SJCRH30 (cell line): ENCODE results near the gene TDRD7. TPM values are rescaled to one million over a fixed set of nuclear protein-coding genes. Genes with fewer than 3 reads are reported as not detected.
A peak's percentile ranks its signal among the peaks of the same experiment; 100 is the strongest.

ENCODE experiments used
- DNase-seq, 2 experiments: peaks; one replicate each; pipeline ENCODE4 v3.0.0-alpha.2; 2015 to 2020
- H3K27ac ChIP-seq: fragments of 250-450 bp; sonication (Bioruptor Pico); 2 replicates; pipeline ENCODE4 v1.5.1; 2020; ENCODE audit warnings: mild to moderate bottlenecking, moderate library complexity
- H3K27me3 ChIP-seq: fragments of 250-450 bp; sonication (Bioruptor Pico); 2 replicates; pipeline ENCODE4 v1.5.1; 2020; ENCODE audit warnings: mild to moderate bottlenecking, moderate library complexity
- H3K36me3 ChIP-seq: fragments of 250-450 bp; sonication (Bioruptor Pico); 2 replicates; pipeline ENCODE4 v1.5.1; 2020; ENCODE audit warnings: mild to moderate bottlenecking, moderate library complexity
- H3K4me1 ChIP-seq: fragments of 250-450 bp; sonication (Bioruptor Pico); 2 replicates; pipeline ENCODE4 v1.5.1; 2020; ENCODE audit warnings: mild to moderate bottlenecking, moderate library complexity
- H3K4me3 ChIP-seq: fragments of 250-450 bp; sonication (Bioruptor Pico); 2 replicates; pipeline ENCODE4 v1.5.1; 2020; ENCODE audit warnings: mild to moderate bottlenecking, moderate library complexity
- H3K9me3 ChIP-seq: fragments of 250-450 bp; sonication (Bioruptor Pico); replicated peaks from 2 replicates; pipeline ENCODE4 v1.5.1; 2020; ENCODE audit warnings: mild to moderate bottlenecking, moderate library complexity
- total RNA-seq: library from RNA; depleted of rRNA; stranded (reverse); fragments of >200 nt; shearing (Covaris generic); gene quantifications from 2 replicates; pipeline ENCODE4 v1.2.3, GENCODE V29; 2014; rRNA removed

TDRD7 gene
- total RNA-seq, result 2.4 and 2.5 TPM in 2 replicates

- H3K27ac ChIP-seq, result no peak within 1 kb of the TSS
- H3K36me3 ChIP-seq, result no peaks in the 10 kb centered on the region
- H3K27me3 ChIP-seq, result no peaks in the 10 kb centered on the region; the same call in 1 of the 2 replicates
- H3K9me3 ChIP-seq, result peaks cover 6% of the 10 kb centered on the region; the same call in 1 of the 2 replicates
- peak within 1 kb of the TSS; percentile 70 for H3K4me3 ChIP-seq
- peak; percentile 55 to 78 for DNase-seq
- no peaks in the 10 kb centered on the region for H3K4me1 ChIP-seq
Measured at GRCh38 chr9:97411789-97412625, at the start of gene TDRD7. Gene TDRD7 (plus strand): TSS chr9:97412096. CDS start chr9:97428466, 16,370 bp downstream.

GRCh38 chr9:97362777-97363545, 48.9 kb upstream of the TDRD7 start:
- no peak overlapping the region for H3K4me3 ChIP-seq
- no peaks in the 10 kb centered on the region; the same call in 1 of the 2 replicates for H3K9me3 ChIP-seq
- no peak overlapping the region for H3K27ac ChIP-seq
- no peaks in the 10 kb centered on the region for H3K36me3 ChIP-seq
- H3K4me1 ChIP-seq, result no peaks in the 10 kb centered on the region
- no peaks in the 10 kb centered on the region for H3K27me3 ChIP-seq
- DNase-seq, result no peak

- Histone ChIP-seq H3K27ac (no peak overlapping the region), H3K27me3 (no peaks in the 10 kb centered on the region), H3K36me3 (no peaks in the 10 kb centered on the region), H3K4me1 (no peaks in the 10 kb centered on the region), H3K4me3 (no peak overlapping the region), H3K9me3 (peaks cover 2% of the 10 kb centered on the region; the same call in 1 of the 2 replicates)
- no peak for DNase-seq
Measured at GRCh38 chr9:97363661-97364299, 48.1 kb upstream of the TDRD7 start.

GRCh38 chr9:97364769-97365490, 47.0 kb upstream of the TDRD7 start:
- Histone ChIP-seq H3K4me1 (no peaks in the 10 kb centered on the region), H3K27ac (no peak overlapping the region), H3K4me3 (no peak overlapping the region), H3K36me3 (no peaks in the 10 kb centered on the region), H3K9me3 (peaks cover 2% of the 10 kb centered on the region; the same call in 1 of the 2 replicates), H3K27me3 (no peaks in the 10 kb centered on the region)
- DNase-seq, result no peak

GRCh38 chr9:97365634-97366033, 46.3 kb upstream of the TDRD7 start:
- Histone ChIP-seq H3K27ac (no peak overlapping the region), H3K9me3 (peaks cover 2% of the 10 kb centered on the region; the same call in 1 of the 2 replicates), H3K4me3 (no peak overlapping the region), H3K4me1 (no peaks in the 10 kb centered on the region), H3K36me3 (no peaks in the 10 kb centered on the region), H3K27me3 (no peaks in the 10 kb centered on the region)
- no peak for DNase-seq

GRCh38 chr9:97366476-97366875, 45.4 kb upstream of the TDRD7 start:
- Histone ChIP-seq H3K27me3 (no peaks in the 10 kb centered on the region), H3K4me3 (no peak overlapping the region), H3K36me3 (no peaks in the 10 kb centered on the region), H3K27ac (no peak overlapping the region), H3K9me3 (peaks cover 2% of the 10 kb centered on the region; the same call in 1 of the 2 replicates), H3K4me1 (no peaks in the 10 kb centered on the region)
- no peak for DNase-seq

GRCh38 chr9:97366889-97367288, 45.0 kb upstream of the TDRD7 start:
- Histone ChIP-seq H3K9me3 (peaks cover 2% of the 10 kb centered on the region; the same call in 1 of the 2 replicates), H3K27me3 (no peaks in the 10 kb centered on the region), H3K4me1 (no peaks in the 10 kb centered on the region), H3K36me3 (no peaks in the 10 kb centered on the region), H3K4me3 (no peak overlapping the region), H3K27ac (no peak overlapping the region)
- no peak for DNase-seq

GRCh38 chr9:97367729-97368128, 44.2 kb upstream of the TDRD7 start:
- DNase-seq, result no peak
- H3K9me3 ChIP-seq, result peaks cover 2% of the 10 kb centered on the region; the same call in 1 of the 2 replicates

GRCh38 chr9:97368964-97369363, 42.9 kb upstream of the TDRD7 start:
- Histone ChIP-seq H3K27me3 (no peaks in the 10 kb centered on the region), H3K4me3 (no peak overlapping the region), H3K36me3 (no peaks in the 10 kb centered on the region)

More at GRCh38 chr9:97367729-97368128, 44.2 kb upstream of the TDRD7 start:
- no peaks in the 10 kb centered on the region for H3K4me1 ChIP-seq
- no peak overlapping the region for H3K27ac ChIP-seq
- H3K36me3 ChIP-seq, result no peaks in the 10 kb centered on the region
- no peaks in the 10 kb centered on the region for H3K27me3 ChIP-seq
- no peak overlapping the region for H3K4me3 ChIP-seq

GRCh38 chr9:97372580-97372979, 39.3 kb upstream of the TDRD7 start:
- Histone ChIP-seq H3K27ac (no peak overlapping the region), H3K4me1 (no peaks in the 10 kb centered on the region), H3K36me3 (no peaks in the 10 kb centered on the region), H3K4me3 (no peak overlapping the region), H3K9me3 (peaks cover 2% of the 10 kb centered on the region; the same call in 1 of the 2 replicates), H3K27me3 (no peaks in the 10 kb centered on the region)
- DNase-seq, result no peak

More at GRCh38 chr9:97368964-97369363, 42.9 kb upstream of the TDRD7 start:
- Histone ChIP-seq H3K27ac (no peak overlapping the region), H3K4me1 (no peaks in the 10 kb centered on the region), H3K9me3 (peaks cover 2% of the 10 kb centered on the region; the same call in 1 of the 2 replicates)
- no peak for DNase-seq

GRCh38 chr9:97373331-97373730, 38.6 kb upstream of the TDRD7 start:
- DNase-seq, result no peak

GRCh38 chr9:97374811-97375210, 37.1 kb upstream of the TDRD7 start:
- Histone ChIP-seq H3K27ac (no peak overlapping the region), H3K36me3 (no peaks in the 10 kb centered on the region), H3K4me3 (no peak overlapping the region), H3K4me1 (no peaks in the 10 kb centered on the region), H3K9me3 (no peaks in the 10 kb centered on the region; the same call in 1 of the 2 replicates), H3K27me3 (no peaks in the 10 kb centered on the region)
- no peak for DNase-seq

More at GRCh38 chr9:97373331-97373730, 38.6 kb upstream of the TDRD7 start:
- H3K27ac ChIP-seq, result no peak overlapping the region
- no peaks in the 10 kb centered on the region for H3K27me3 ChIP-seq
- no peaks in the 10 kb centered on the region for H3K4me1 ChIP-seq
- H3K9me3 ChIP-seq, result peaks cover 2% of the 10 kb centered on the region; the same call in 1 of the 2 replicates
- no peak overlapping the region for H3K4me3 ChIP-seq
- H3K36me3 ChIP-seq, result no peaks in the 10 kb centered on the region

- Histone ChIP-seq H3K36me3 (no peaks in the 10 kb centered on the region), H3K27me3 (no peaks in the 10 kb centered on the region), H3K4me3 (no peak overlapping the region), H3K27ac (no peak overlapping the region), H3K9me3 (no peaks in the 10 kb centered on the region; the same call in 1 of the 2 replicates), H3K4me1 (no peaks in the 10 kb centered on the region)
- no peak for DNase-seq
Measured at GRCh38 chr9:97376902-97377301, 35.0 kb upstream of the TDRD7 start.
